Neural progenitor cell (in vitro differentiated cells): Measurements from ENCODE around the gene MCUB.

ENCODE experiments used
- EZH2 ChIP-seq: fragments of 200-600 bp; sonication (generic); IDR thresholded peaks from 2 replicates; pipeline ENCODE4 v1.6.1; 2017; ENCODE audit warnings: antibody characterized with exemption, mild to moderate bottlenecking, moderate library complexity
- EZH2phosphoT487 ChIP-seq: fragments of 200-600 bp; sonication (generic); IDR thresholded peaks from 2 replicates; pipeline ENCODE4 v1.6.1; 2017; ENCODE audit warnings: antibody characterized with exemption
- TF ChIP-seq, protein P1 (sequence below): fragments of 200-600 bp; sonication (generic); IDR thresholded peaks from 2 replicates; pipeline ENCODE4 v1.5.1; 2017; ENCODE audit warnings: antibody characterized with exemption, mild to moderate bottlenecking

DNA sequence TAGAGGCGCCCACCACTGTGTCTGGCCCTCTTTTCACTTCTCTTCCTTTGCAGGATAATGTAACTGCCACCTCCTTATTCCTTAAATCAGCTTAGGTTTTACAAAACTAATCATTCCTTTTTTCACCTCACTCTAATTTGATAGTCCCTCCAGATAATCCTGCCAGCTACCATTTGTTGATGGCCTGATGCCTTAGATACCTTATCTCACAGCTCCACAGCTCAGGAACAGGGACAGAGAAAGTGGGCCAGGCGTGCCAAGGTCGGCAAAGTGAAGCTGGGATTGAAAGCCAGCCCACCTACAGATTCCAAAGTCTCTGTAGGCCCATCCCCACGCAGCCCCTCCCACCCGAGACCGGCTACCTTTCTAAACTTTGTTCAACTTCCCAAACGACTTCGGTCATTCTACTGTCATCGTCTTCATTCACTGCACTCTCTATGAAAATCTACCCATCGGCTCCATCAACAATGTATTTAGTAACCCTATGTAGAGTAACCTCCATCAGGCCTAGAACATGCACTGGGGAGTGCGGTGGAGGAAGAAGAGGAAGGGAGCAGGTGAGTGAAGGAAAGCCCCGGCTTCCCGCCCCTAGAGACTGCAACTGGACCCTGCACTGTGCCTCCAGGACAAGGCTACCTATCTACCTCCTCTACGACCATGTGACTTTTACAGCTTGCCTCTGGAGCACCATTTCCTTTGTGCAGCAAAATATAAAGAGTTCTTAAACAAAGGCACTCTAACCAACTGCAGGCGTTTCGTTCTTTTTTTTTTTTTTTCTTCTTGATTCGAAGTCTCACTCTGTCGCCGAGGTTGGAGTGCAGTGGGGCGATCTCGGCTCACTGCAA lies 141.7 kb downstream of the MCUB start:
- TF ChIP-seq, protein P1, sequence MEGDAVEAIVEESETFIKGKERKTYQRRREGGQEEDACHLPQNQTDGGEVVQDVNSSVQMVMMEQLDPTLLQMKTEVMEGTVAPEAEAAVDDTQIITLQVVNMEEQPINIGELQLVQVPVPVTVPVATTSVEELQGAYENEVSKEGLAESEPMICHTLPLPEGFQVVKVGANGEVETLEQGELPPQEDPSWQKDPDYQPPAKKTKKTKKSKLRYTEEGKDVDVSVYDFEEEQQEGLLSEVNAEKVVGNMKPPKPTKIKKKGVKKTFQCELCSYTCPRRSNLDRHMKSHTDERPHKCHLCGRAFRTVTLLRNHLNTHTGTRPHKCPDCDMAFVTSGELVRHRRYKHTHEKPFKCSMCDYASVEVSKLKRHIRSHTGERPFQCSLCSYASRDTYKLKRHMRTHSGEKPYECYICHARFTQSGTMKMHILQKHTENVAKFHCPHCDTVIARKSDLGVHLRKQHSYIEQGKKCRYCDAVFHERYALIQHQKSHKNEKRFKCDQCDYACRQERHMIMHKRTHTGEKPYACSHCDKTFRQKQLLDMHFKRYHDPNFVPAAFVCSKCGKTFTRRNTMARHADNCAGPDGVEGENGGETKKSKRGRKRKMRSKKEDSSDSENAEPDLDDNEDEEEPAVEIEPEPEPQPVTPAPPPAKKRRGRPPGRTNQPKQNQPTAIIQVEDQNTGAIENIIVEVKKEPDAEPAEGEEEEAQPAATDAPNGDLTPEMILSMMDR = no peak
- TF ChIP-seq EZH2 (no peak), EZH2phosphoT487 (no peak)
